ENCODE measurements around the gene NOL6. TPM values are rescaled to one million over a fixed set of nuclear protein-coding genes. Genes with fewer than 3 reads are reported as not detected.

NOL6 gene
- total and polyA plus RNA-seq, 4 donors: 14.4 to 42.5 (median 32.1) TPM

- WGBS, 2 donors: 76 to 81% methylated on average over 10 of the region's 10 CpGs
- peaks cover 0 to 10% (median 0%) of the 10 kb centered on the region in 5 donors for H3K4me1 ChIP-seq (ENCODE audit: control insufficient read depth in 5 of 5, insufficient read depth in 5 of 5, low read length in 5 of 5)
- DNase-seq (no peak), ATAC-seq (ENCODE audit: insufficient read depth, low FRiP score) (no peak)
- no peak overlapping the region for H3K4me3 ChIP-seq
- H3K27ac ChIP-seq (ENCODE audit: low read depth in 1 of 2, low read length in 1 of 2): no peak overlapping the region
- H3K9me3 ChIP-seq (ENCODE audit: control insufficient read depth in 4 of 4, insufficient read depth in 3 of 4, low read length in 3 of 4): no peaks in the 10 kb centered on the region
- H3K36me3 ChIP-seq (ENCODE audit: control insufficient read depth in 4 of 4, insufficient read depth in 4 of 4, low read length in 4 of 4): no peaks in the 10 kb centered on the region
- no peak overlapping the region for H3K9ac ChIP-seq (ENCODE audit: insufficient read depth in 1 of 2, low read length in 2 of 2)
- H3K27me3 ChIP-seq (ENCODE audit: control insufficient read depth in 3 of 3, insufficient read depth in 3 of 3, low read length in 2 of 3): no peaks in the 10 kb centered on the region
- TF ChIP-seq CTCF (IDR thresholded peaks at IDR 0.05; ENCODE audit: control extremely low read depth, extremely low read depth): no peak
These were observed 53.9 kb downstream of the NOL6 start for GRCh38 chr9:33419708-33420303.

DNA sequence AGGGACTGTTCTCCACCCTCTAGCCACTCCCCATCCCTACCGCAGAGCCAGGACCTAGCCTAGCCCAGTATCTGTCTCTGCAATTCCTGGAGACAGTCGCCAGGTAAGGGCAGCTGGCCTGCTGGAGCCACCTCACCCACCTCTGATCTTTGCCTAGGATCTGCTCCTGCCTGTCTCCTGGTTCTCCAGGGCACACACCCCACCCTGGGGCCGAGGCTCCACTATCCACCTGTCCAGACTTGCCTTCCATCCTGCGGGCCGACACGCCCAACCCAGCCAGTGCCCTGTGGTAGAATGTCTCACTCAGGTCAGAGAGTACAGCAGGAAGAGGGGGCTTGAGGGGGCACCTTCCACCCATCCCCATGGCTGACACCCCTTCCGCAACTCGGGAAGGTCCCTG is 55.6 kb downstream of the NOL6 start:
- ATAC-seq (ENCODE audit: insufficient read depth, low FRiP score) (no peak), DNase-seq (no peak)
- H3K36me3 ChIP-seq (ENCODE audit: control insufficient read depth in 4 of 4, insufficient read depth in 4 of 4, low read length in 4 of 4): no peaks in the 10 kb centered on the region
- 93% methylated on average over 8 of the region's 8 CpGs for WGBS, 2 donors
- TF ChIP-seq CTCF (IDR thresholded peaks at IDR 0.05; ENCODE audit: control extremely low read depth, extremely low read depth): no peak
- H3K27ac ChIP-seq (ENCODE audit: low read depth in 1 of 2, low read length in 1 of 2): no peak overlapping the region
- no peak overlapping the region for H3K9ac ChIP-seq (ENCODE audit: insufficient read depth in 1 of 2, low read length in 2 of 2)
- H3K4me1 ChIP-seq (ENCODE audit: control insufficient read depth in 5 of 5, insufficient read depth in 5 of 5, low read length in 5 of 5): peaks cover 0 to 12% (median 0%) of the 10 kb centered on the region in 5 donors
- H3K4me3 ChIP-seq: no peak overlapping the region
- no peaks in the 10 kb centered on the region for H3K27me3 ChIP-seq (ENCODE audit: control insufficient read depth in 3 of 3, insufficient read depth in 3 of 3, low read length in 2 of 3)
- no peaks in the 10 kb centered on the region for H3K9me3 ChIP-seq (ENCODE audit: control insufficient read depth in 4 of 4, insufficient read depth in 3 of 4, low read length in 3 of 4)

DNA sequence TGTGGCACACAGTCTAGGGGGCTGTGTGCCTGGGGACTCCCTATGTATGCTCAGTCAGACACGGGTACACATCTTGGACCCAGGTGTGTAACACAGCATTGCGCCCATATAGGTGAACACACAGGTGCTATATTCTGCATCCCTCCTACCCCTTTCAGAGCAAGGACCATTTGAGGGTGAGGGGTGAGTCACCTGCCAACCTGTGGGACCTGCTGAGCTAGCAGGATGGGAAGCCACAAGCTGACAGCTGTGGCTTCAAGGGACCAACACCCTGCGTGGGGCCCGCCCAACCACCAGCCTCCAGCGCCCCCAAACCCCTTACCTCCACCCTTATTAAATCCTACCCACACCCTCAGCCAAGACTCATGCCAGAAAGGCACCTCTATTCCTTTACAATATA is 56.7 kb downstream of the NOL6 start:
- DNase-seq (no peak), ATAC-seq (ENCODE audit: insufficient read depth, low FRiP score) (no peak)
- Histone ChIP-seq H3K27ac (ENCODE audit: low read depth in 1 of 2, low read length in 1 of 2) (no peak overlapping the region), H3K27me3 (ENCODE audit: control insufficient read depth in 3 of 3, insufficient read depth in 3 of 3, low read length in 2 of 3) (no peaks in the 10 kb centered on the region), H3K4me1 (ENCODE audit: control insufficient read depth in 5 of 5, insufficient read depth in 5 of 5, low read length in 5 of 5) (peaks cover 0 to 12% (median 0%) of the 10 kb centered on the region in 5 donors), H3K4me3 (no peak overlapping the region), H3K9ac (ENCODE audit: insufficient read depth in 1 of 2, low read length in 2 of 2) (no peak overlapping the region), H3K9me3 (ENCODE audit: control insufficient read depth in 4 of 4, insufficient read depth in 3 of 4, low read length in 3 of 4) (no peaks in the 10 kb centered on the region), H3K36me3 (ENCODE audit: control insufficient read depth in 4 of 4, insufficient read depth in 4 of 4, low read length in 4 of 4) (no peaks in the 10 kb centered on the region)
- no peak for TF ChIP-seq CTCF (IDR thresholded peaks at IDR 0.05; ENCODE audit: control extremely low read depth, extremely low read depth)
- WGBS, 2 donors: 61 to 65% methylated on average over 5 of the region's 5 CpGs

All from lung (tissue), 12 donors.